ENCODE data around the gene ITPRIPL1. TPM values are rescaled to one million over a fixed set of nuclear protein-coding genes. Genes with fewer than 3 reads are reported as not detected.

Gene ITPRIPL1
- total RNA-seq, 4 donors from 2014 or later = 0.75 to 2.1 (median 0.82) TPM; not detected in 1

DNA sequence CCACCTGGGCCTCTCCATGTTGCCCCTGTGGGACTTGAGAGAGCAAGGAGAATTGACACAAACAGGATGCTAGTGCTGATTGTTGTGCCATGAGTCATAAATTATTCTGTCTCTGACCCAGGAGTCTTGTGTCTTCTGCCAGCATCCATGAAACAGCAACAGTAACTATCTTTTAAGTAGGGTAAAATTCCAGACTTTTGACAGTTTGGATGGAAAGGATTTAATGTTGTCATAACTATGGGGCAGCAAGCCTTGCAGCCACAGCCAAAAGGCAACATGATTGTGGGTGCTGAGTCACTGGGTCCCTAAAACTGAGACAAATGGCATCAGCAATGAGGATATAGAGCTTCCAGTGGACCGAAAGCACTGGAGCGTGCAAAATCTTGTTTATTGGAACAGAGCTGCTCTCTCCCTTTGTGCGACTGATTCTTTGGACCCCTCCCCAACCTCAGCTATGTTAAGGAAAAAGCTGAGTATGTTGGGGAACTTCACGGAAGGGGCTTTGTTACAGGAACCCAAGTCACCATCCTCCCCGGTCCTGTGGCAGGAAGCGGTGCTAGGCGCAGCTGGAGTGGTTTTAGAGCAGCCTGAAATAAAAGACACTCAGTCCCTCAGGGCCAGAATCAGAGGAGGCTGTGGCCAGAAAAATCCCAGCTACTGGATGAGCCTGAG lies 9.6 kb upstream of the ITPRIPL1 start:
- H3K4me3 ChIP-seq = no peak overlapping the region
- peaks cover 0 to 3% of the 10 kb centered on the region in 2 donors for H3K4me1 ChIP-seq
- in situ Hi-C loops (cut with MboI; ENCODE audit: low sequenced_read_pairs in 4 of 4) = loop anchor here in 2 of 4 donors (25.0 kb wide), 1 partner anchor 197 kb away; the partner anchor contains the start of gene NEURL3 (in 2 of the 2)
- peak overlapping the region in 2 of 4 donors; percentile 6 to 34 for H3K27ac ChIP-seq
- no peak for DNase-seq
- no peak for TF ChIP-seq POLR2A (IDR thresholded peaks at IDR 0.05)
- TF ChIP-seq, protein P1, sequence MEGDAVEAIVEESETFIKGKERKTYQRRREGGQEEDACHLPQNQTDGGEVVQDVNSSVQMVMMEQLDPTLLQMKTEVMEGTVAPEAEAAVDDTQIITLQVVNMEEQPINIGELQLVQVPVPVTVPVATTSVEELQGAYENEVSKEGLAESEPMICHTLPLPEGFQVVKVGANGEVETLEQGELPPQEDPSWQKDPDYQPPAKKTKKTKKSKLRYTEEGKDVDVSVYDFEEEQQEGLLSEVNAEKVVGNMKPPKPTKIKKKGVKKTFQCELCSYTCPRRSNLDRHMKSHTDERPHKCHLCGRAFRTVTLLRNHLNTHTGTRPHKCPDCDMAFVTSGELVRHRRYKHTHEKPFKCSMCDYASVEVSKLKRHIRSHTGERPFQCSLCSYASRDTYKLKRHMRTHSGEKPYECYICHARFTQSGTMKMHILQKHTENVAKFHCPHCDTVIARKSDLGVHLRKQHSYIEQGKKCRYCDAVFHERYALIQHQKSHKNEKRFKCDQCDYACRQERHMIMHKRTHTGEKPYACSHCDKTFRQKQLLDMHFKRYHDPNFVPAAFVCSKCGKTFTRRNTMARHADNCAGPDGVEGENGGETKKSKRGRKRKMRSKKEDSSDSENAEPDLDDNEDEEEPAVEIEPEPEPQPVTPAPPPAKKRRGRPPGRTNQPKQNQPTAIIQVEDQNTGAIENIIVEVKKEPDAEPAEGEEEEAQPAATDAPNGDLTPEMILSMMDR (IDR thresholded peaks at IDR 0.05 in 4 of 5, conservative IDR thresholded peaks at IDR 0.05 in 1 of 5) = no peak
- H3K9me3 ChIP-seq = no peaks in the 10 kb centered on the region
- H3K36me3 ChIP-seq = no peaks in the 10 kb centered on the region
- intact Hi-C loops (cut with DNase I; ENCODE audit: low total_unique reads) = no loop called here
- peaks cover 12 to 23% (median 20%) of the 10 kb centered on the region in 3 donors for H3K27me3 ChIP-seq
- ATAC-seq = peak in 1 of 2 donors; percentile 12

DNA sequence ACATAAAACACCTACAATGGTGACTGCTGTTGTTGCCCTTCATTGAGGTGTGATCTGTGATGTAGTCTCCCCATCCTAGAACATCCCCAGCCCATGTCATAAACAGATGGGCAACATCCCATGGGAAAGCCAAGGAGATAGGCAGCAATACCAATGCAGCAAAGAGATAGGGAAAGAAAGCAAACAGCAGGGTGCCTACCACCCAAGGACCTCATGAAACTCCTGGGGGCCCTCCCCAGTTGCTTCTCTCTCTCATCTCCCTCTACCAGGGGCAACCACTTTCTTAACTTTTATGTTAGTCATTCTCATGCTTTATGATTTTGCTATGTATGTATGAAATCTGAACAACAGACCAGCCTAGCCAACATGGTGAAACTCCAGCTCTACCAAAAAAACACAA lies 8.1 kb upstream of the ITPRIPL1 start:
- H3K4me3 ChIP-seq = no peak overlapping the region
- no peak for DNase-seq
- H3K27ac ChIP-seq = no peak overlapping the region
- TF ChIP-seq POLR2A (IDR thresholded peaks at IDR 0.05) = no peak
- TF ChIP-seq, protein P1 (IDR thresholded peaks at IDR 0.05 in 4 of 5, conservative IDR thresholded peaks at IDR 0.05 in 1 of 5) = no peak
- in situ Hi-C loops (cut with MboI; ENCODE audit: low sequenced_read_pairs in 4 of 4) (loop anchor here in 2 of 4 donors (25.0 kb wide), 1 partner anchor 195 kb away; the partner anchor contains the start of gene NEURL3 (in 2 of the 2)), intact Hi-C loops (cut with DNase I; ENCODE audit: low total_unique reads) (no loop called here)
- no peak for ATAC-seq
- no peaks in the 10 kb centered on the region for H3K36me3 ChIP-seq
- H3K27me3 ChIP-seq = peaks cover 22 to 38% (median 35%) of the 10 kb centered on the region in 3 donors
- peaks cover 8 to 14% of the 10 kb centered on the region in 2 donors for H3K4me1 ChIP-seq
- H3K9me3 ChIP-seq = no peaks in the 10 kb centered on the region

DNA sequence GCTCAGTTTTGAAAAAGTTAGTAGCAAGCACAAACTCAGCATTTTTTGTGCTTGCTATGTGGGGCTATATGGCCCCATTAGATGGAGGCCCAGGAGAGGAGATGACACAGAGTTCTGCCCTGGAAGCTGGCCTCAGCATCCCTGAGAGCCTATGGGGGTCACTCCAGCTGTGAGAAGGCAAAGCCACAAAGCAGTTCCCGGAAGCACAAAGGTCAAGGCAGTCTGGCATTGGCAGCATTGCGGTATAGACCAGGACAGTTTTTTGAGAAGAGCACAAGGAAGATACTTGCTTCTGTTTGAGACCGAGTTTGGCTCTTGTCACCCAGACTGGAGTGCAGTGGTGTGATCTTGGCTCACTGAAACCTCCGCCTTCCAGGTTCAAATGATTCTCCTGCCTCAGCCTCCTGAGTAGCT lies 7.5 kb upstream of the ITPRIPL1 start:
- no peak overlapping the region for H3K4me3 ChIP-seq
- in situ Hi-C loops (cut with MboI; ENCODE audit: low sequenced_read_pairs in 4 of 4) (loop anchor here in 2 of 4 donors (25.0 kb wide), 1 partner anchor 195 kb away; the partner anchor contains the start of gene NEURL3 (in 2 of the 2)), intact Hi-C loops (cut with DNase I; ENCODE audit: low total_unique reads) (no loop called here)
- DNase-seq (no peak), ATAC-seq (no peak)
- no peaks in the 10 kb centered on the region for H3K36me3 ChIP-seq
- peaks cover 25 to 44% (median 39%) of the 10 kb centered on the region in 3 donors for H3K27me3 ChIP-seq
- H3K4me1 ChIP-seq = peaks cover 8 to 16% of the 10 kb centered on the region in 2 donors
- no peak overlapping the region for H3K27ac ChIP-seq
- TF ChIP-seq POLR2A (IDR thresholded peaks at IDR 0.05) = no peak
- TF ChIP-seq, protein P1 (IDR thresholded peaks at IDR 0.05 in 4 of 5, conservative IDR thresholded peaks at IDR 0.05 in 1 of 5) = no peak
- no peaks in the 10 kb centered on the region for H3K9me3 ChIP-seq

DNA sequence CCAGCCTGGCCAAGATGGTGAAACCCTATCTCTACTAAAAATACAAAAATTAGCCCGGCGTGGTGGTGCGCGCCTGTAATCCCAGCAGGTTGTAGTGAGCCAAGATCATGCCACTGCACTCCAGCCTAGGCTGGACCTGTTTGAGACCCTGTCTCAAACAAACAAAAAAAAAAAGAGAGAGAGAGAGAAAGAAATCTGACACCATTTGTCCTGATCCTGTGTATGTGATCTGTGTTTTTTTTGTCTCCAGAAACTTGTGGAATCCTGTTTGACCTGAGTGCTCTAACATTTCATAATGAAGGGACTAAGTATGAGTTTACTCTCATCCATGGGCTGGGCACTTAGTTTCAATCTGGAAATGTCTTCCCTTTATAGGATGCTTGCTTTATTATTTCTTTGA lies 6.4 kb upstream of the ITPRIPL1 start:
- Histone ChIP-seq H3K9me3 (no peaks in the 10 kb centered on the region), H3K4me1 (peaks cover 8 to 16% of the 10 kb centered on the region in 2 donors), H3K4me3 (no peak overlapping the region), H3K27ac (no peak overlapping the region), H3K27me3 (peaks cover 36 to 55% (median 49%) of the 10 kb centered on the region in 3 donors), H3K36me3 (no peaks in the 10 kb centered on the region)
- no peak for ATAC-seq
- TF ChIP-seq POLR2A (IDR thresholded peaks at IDR 0.05) = no peak
- TF ChIP-seq, protein P1 (IDR thresholded peaks at IDR 0.05 in 4 of 5, conservative IDR thresholded peaks at IDR 0.05 in 1 of 5) = no peak
- DNase-seq = no peak
- intact Hi-C loops (cut with DNase I; ENCODE audit: low total_unique reads) (no loop called here), in situ Hi-C loops (cut with MboI; ENCODE audit: low sequenced_read_pairs in 4 of 4) (loop anchor here in 2 of 4 donors (25.0 kb wide), 1 partner anchor 194 kb away; the partner anchor contains the start of gene NEURL3 (in 2 of the 2))

Measured in gastrocnemius medialis (tissue), 4 donors.